Measurements from ENCODE around the gene RAB28. TPM values are rescaled to one million over a fixed set of nuclear protein-coding genes. Genes with fewer than 3 reads are reported as not detected.

The RAB28 gene
- total RNA-seq, 1 donor from 2014 or later, result 11.9 TPM

- H3K4me2 ChIP-seq (ENCODE audit: low read length), result no peak overlapping the region
- H3K27me3 ChIP-seq (ENCODE audit: insufficient read depth, low read length), result no peaks in the 10 kb centered on the region
- no peaks in the 10 kb centered on the region for H3K79me2 ChIP-seq (ENCODE audit: insufficient read depth, low read length)
- H3K9me3 Mint-ChIP-seq (ENCODE audit: unreplicated experiment), result no peaks in the 10 kb centered on the region
- no peak overlapping the region for H3K9ac ChIP-seq (ENCODE audit: low read length)
- H4K20me1 ChIP-seq (ENCODE audit: insufficient read depth, low read length), result no peaks in the 10 kb centered on the region
- no peak overlapping the region for H3K27ac ChIP-seq (ENCODE audit: low read depth, low read length)
- peaks cover 3% of the 10 kb centered on the region for H3K36me3 Mint-ChIP-seq (ENCODE audit: low read depth, unreplicated experiment)
- no peak overlapping the region for H3K4me3 ChIP-seq (ENCODE audit: insufficient read depth, low read depth, low read length)
- no peak overlapping the region for H3K4me3 Mint-ChIP-seq (ENCODE audit: unreplicated experiment)
- no peaks in the 10 kb centered on the region for H3K4me1 ChIP-seq (ENCODE audit: insufficient read depth, low read length)
- no peaks in the 10 kb centered on the region for H3K4me1 Mint-ChIP-seq (ENCODE audit: low read depth, unreplicated experiment)
- no peaks in the 10 kb centered on the region for H3K27me3 Mint-ChIP-seq (ENCODE audit: low read depth, unreplicated experiment)
- H3K36me3 ChIP-seq (ENCODE audit: insufficient read depth, low read length), result no peaks in the 10 kb centered on the region
- FAIRE-seq (no peak), DNase-seq (ENCODE audit: low read depth) (no peak)
- no peak overlapping the region for H3K27ac Mint-ChIP-seq (ENCODE audit: unreplicated experiment)
- H3K9me3 ChIP-seq (ENCODE audit: insufficient read depth, low read depth, low read length), result no peaks in the 10 kb centered on the region
- TF ChIP-seq EZH2 (IDR thresholded peaks at IDR 0.05; ENCODE audit: insufficient read depth, low read length), result no peak
- no peak for TF ChIP-seq CTCF (IDR thresholded peaks at IDR 0.05; ENCODE audit: insufficient read depth, low read depth, low read length)
- no peak overlapping the region for H2AFZ ChIP-seq (ENCODE audit: low read depth, low read length)
Measured at GRCh38 chr4:13359809-13360208, 124.3 kb downstream of the RAB28 start.

- H3K79me2 ChIP-seq (ENCODE audit: insufficient read depth, low read length), result no peaks in the 10 kb centered on the region
- no peak for FAIRE-seq
- H4K20me1 ChIP-seq (ENCODE audit: insufficient read depth, low read length), result no peaks in the 10 kb centered on the region
- no peaks in the 10 kb centered on the region for H3K4me1 ChIP-seq (ENCODE audit: insufficient read depth, low read length)
- no peak overlapping the region for H2AFZ ChIP-seq (ENCODE audit: low read depth, low read length)
- Mint-ChIP-seq H3K27ac (ENCODE audit: unreplicated experiment) (no peak overlapping the region), H3K27me3 (ENCODE audit: low read depth, unreplicated experiment) (no peaks in the 10 kb centered on the region), H3K9me3 (ENCODE audit: unreplicated experiment) (no peaks in the 10 kb centered on the region), H3K36me3 (ENCODE audit: low read depth, unreplicated experiment) (peaks cover 12% of the 10 kb centered on the region), H3K4me1 (ENCODE audit: low read depth, unreplicated experiment) (no peaks in the 10 kb centered on the region), H3K4me3 (ENCODE audit: unreplicated experiment) (no peak overlapping the region)
- H3K27me3 ChIP-seq (ENCODE audit: insufficient read depth, low read length), result no peaks in the 10 kb centered on the region
- H3K4me2 ChIP-seq (ENCODE audit: low read length), result no peak overlapping the region
- H3K36me3 ChIP-seq (ENCODE audit: insufficient read depth, low read length), result no peaks in the 10 kb centered on the region
- no peak for TF ChIP-seq CTCF (IDR thresholded peaks at IDR 0.05; ENCODE audit: insufficient read depth, low read depth, low read length)
- no peak for TF ChIP-seq EZH2 (IDR thresholded peaks at IDR 0.05; ENCODE audit: insufficient read depth, low read length)
- H3K4me3 ChIP-seq (ENCODE audit: insufficient read depth, low read depth, low read length), result no peak overlapping the region
- no peak overlapping the region for H3K9ac ChIP-seq (ENCODE audit: low read length)
- H3K9me3 ChIP-seq (ENCODE audit: insufficient read depth, low read depth, low read length), result no peaks in the 10 kb centered on the region
- no peak overlapping the region for H3K27ac ChIP-seq (ENCODE audit: low read depth, low read length)
- peak; percentile 14 for DNase-seq (ENCODE audit: low read depth)
Measured at GRCh38 chr4:13355111-13355880, 128.8 kb downstream of the RAB28 start.

- TF ChIP-seq EZH2 (IDR thresholded peaks at IDR 0.05; ENCODE audit: insufficient read depth, low read length) (no peak), CTCF (IDR thresholded peaks at IDR 0.05; ENCODE audit: insufficient read depth, low read depth, low read length) (no peak)
- H3K27me3 ChIP-seq (ENCODE audit: insufficient read depth, low read length), result no peaks in the 10 kb centered on the region
- H4K20me1 ChIP-seq (ENCODE audit: insufficient read depth, low read length), result no peaks in the 10 kb centered on the region
- DNase-seq (ENCODE audit: low read depth) (peak; percentile 70), FAIRE-seq (no peak)
- no peaks in the 10 kb centered on the region for H3K36me3 ChIP-seq (ENCODE audit: insufficient read depth, low read length)
- H3K9ac ChIP-seq (ENCODE audit: low read length), result no peak overlapping the region
- Mint-ChIP-seq H3K27ac (ENCODE audit: unreplicated experiment) (no peak overlapping the region), H3K4me1 (ENCODE audit: low read depth, unreplicated experiment) (peaks cover 7% of the 10 kb centered on the region), H3K27me3 (ENCODE audit: low read depth, unreplicated experiment) (no peaks in the 10 kb centered on the region), H3K36me3 (ENCODE audit: low read depth, unreplicated experiment) (peaks cover 10% of the 10 kb centered on the region), H3K9me3 (ENCODE audit: unreplicated experiment) (peaks cover 3% of the 10 kb centered on the region), H3K4me3 (ENCODE audit: unreplicated experiment) (no peak overlapping the region)
- no peaks in the 10 kb centered on the region for H3K4me1 ChIP-seq (ENCODE audit: insufficient read depth, low read length)
- no peak overlapping the region for H3K4me2 ChIP-seq (ENCODE audit: low read length)
- no peaks in the 10 kb centered on the region for H3K79me2 ChIP-seq (ENCODE audit: insufficient read depth, low read length)
- H2AFZ ChIP-seq (ENCODE audit: low read depth, low read length), result no peak overlapping the region
- H3K4me3 ChIP-seq (ENCODE audit: insufficient read depth, low read depth, low read length), result no peak overlapping the region
- no peak overlapping the region for H3K27ac ChIP-seq (ENCODE audit: low read depth, low read length)
- no peaks in the 10 kb centered on the region for H3K9me3 ChIP-seq (ENCODE audit: insufficient read depth, low read depth, low read length)
Measured at GRCh38 chr4:13349096-13349495, 135.0 kb downstream of the RAB28 start.
